ENCODE data around the gene DISP3.

- TF ChIP-seq, protein P1, sequence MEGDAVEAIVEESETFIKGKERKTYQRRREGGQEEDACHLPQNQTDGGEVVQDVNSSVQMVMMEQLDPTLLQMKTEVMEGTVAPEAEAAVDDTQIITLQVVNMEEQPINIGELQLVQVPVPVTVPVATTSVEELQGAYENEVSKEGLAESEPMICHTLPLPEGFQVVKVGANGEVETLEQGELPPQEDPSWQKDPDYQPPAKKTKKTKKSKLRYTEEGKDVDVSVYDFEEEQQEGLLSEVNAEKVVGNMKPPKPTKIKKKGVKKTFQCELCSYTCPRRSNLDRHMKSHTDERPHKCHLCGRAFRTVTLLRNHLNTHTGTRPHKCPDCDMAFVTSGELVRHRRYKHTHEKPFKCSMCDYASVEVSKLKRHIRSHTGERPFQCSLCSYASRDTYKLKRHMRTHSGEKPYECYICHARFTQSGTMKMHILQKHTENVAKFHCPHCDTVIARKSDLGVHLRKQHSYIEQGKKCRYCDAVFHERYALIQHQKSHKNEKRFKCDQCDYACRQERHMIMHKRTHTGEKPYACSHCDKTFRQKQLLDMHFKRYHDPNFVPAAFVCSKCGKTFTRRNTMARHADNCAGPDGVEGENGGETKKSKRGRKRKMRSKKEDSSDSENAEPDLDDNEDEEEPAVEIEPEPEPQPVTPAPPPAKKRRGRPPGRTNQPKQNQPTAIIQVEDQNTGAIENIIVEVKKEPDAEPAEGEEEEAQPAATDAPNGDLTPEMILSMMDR (IDR thresholded peaks at IDR 0.05), result no peak
- TF ChIP-seq SIN3A (IDR thresholded peaks at IDR 0.05; ENCODE audit: borderline replicate concordance, insufficient read depth, low read depth, low read length) (no peak), POLR2AphosphoS5 (IDR thresholded peaks at IDR 0.05; ENCODE audit: low read depth, low read length) (no peak)
- TF ChIP-seq, protein P2, sequence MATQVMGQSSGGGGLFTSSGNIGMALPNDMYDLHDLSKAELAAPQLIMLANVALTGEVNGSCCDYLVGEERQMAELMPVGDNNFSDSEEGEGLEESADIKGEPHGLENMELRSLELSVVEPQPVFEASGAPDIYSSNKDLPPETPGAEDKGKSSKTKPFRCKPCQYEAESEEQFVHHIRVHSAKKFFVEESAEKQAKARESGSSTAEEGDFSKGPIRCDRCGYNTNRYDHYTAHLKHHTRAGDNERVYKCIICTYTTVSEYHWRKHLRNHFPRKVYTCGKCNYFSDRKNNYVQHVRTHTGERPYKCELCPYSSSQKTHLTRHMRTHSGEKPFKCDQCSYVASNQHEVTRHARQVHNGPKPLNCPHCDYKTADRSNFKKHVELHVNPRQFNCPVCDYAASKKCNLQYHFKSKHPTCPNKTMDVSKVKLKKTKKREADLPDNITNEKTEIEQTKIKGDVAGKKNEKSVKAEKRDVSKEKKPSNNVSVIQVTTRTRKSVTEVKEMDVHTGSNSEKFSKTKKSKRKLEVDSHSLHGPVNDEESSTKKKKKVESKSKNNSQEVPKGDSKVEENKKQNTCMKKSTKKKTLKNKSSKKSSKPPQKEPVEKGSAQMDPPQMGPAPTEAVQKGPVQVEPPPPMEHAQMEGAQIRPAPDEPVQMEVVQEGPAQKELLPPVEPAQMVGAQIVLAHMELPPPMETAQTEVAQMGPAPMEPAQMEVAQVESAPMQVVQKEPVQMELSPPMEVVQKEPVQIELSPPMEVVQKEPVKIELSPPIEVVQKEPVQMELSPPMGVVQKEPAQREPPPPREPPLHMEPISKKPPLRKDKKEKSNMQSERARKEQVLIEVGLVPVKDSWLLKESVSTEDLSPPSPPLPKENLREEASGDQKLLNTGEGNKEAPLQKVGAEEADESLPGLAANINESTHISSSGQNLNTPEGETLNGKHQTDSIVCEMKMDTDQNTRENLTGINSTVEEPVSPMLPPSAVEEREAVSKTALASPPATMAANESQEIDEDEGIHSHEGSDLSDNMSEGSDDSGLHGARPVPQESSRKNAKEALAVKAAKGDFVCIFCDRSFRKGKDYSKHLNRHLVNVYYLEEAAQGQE (IDR thresholded peaks at IDR 0.05; ENCODE audit: insufficient read depth in 1 of 2, low read depth in 2 of 2, low read length in 1 of 2), result no peak
Observed at GRCh38 chr1:11507309-11507708, 28.4 kb downstream of the DISP3 start.
